ENCODE results near the gene UGP2. TPM values are rescaled to one million over a fixed set of nuclear protein-coding genes. Genes with fewer than 3 reads are reported as not detected.

Gene UGP2
- total and polyA plus RNA-seq, 2 of the 8 experiments (the other 6 are each of a cell fraction or from before 2014, with no cell fraction given): 278 to 956 TPM

- no peak for TF ChIP-seq CTCF (IDR thresholded peaks at IDR 0.05; ENCODE audit: control extremely low read depth in 1 of 3, insufficient read depth in 1 of 3, low read depth in 1 of 3, low read length in 3 of 3)
- no peak; the same call in 1 of the 2 replicates for TF ChIP-seq SP4 (IDR thresholded peaks at IDR 0.05; ENCODE audit: low read length)
- TF ChIP-seq MAX (IDR thresholded peaks at IDR 0.05): no peak; the same call in 1 of the 2 replicates
- no peak for TF ChIP-seq RBBP5 (IDR thresholded peaks at IDR 0.05; ENCODE audit: borderline replicate concordance, low read depth, low read length)
- no peak for TF ChIP-seq FOSL1 (IDR thresholded peaks at IDR 0.05; ENCODE audit: insufficient read depth, low read depth, low read length)
- TF ChIP-seq RNF2 (IDR thresholded peaks at IDR 0.05; ENCODE audit: borderline replicate concordance, low read depth, low read length, missing control alignments, poor library complexity, severe bottlenecking): no peak
Measured at GRCh38 chr2:63840081-63840784, 1.5 kb upstream of the UGP2 start (continued).

All from H1 (cell line).